Activated CD8-positive, alpha-beta memory T cell treated with anti-CD3 and anti-CD28 coated beads for 24 hours (primary cell): Measurements from ENCODE around the gene RPUSD4.
"Not testable (repeated sequence)": the region's sequence is repeated elsewhere in the genome, so short reads cannot be mapped to it uniquely, and the experiment has no call there.

Experiments used
- DNase-seq: peaks from one replicate; pipeline ENCODE4 v3.0.0-alpha.2; 2020

Gene RPUSD4, protein sequence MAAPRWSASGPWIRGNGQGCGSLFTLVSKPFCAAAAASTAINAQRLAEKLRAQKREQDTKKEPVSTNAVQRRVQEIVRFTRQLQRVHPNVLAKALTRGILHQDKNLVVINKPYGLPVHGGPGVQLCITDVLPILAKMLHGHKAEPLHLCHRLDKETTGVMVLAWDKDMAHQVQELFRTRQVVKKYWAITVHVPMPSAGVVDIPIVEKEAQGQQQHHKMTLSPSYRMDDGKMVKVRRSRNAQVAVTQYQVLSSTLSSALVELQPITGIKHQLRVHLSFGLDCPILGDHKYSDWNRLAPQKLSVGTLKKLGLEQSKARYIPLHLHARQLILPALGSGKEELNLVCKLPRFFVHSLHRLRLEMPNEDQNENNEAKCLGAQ

DNA sequence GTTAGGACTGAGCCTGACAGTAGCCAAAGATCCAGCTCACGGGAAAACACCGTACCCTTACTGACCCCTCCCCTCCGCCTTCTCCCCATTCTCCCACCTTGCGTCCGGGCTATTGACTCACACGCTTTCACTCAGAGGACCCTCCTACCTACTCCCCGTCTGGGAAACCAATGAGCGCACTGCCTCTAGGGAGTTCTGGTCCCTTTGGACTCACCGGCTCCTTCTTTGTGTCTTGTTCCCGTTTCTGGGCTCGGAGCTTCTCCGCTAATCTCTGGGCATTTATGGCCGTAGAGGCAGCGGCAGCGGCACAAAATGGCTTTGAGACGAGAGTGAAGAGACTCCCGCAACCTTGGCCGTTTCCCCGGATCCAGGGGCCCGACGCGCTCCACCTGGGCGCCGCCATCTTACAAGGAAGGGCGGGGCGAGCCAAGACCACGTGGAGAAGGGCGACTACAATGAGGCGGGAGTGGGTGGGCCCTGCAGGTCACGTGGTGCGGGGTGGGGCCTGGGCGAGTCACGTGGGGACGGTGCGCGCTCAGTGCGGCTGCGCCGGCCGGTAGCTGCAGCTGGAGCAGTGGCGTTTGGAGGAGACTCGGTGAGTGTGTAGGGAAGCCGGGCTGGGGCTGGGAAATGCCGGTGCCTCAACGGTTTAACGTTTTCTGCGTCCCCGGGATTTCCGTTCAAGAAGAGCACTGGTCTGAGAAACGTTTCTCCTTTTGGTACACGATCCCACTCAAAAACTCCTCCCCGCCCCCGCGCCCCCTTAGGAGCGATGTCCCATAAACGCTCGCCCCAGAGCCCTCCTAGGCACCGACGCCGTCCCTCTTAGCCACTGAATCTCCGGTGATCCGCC, at the start of gene RPUSD4, which contains the start of gene FAM118B:
Gene RPUSD4, minus strand, starts transcription at position 415 of the 853 bp plus-strand sequence. Its CDS starts 12 bp downstream, at position 403.
Gene FAM118B, plus strand, starts transcription at position 547 of the 853 bp plus-strand sequence. CDS start 23,220 bp downstream, outside the sequence.
- DNase-seq, result peak; percentile 100

DNA sequence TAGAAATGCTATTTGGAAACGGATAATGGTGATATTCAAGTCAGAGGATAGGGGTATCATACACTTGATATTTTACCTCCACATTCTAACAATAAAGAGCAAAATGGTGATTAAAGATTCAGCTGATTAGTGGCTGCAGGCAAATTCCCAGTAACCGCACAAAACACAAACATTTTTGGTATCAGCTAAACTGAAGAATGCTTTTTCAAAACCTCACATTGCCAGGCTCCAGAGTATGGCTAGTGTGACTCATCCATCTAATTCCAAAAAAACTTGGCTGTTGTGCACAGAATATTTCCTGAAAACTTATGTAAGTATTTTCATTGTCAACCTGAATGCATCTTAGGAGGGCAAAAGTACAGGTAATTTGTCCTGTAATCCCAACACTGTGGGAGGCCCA, 46.3 kb upstream of the RPUSD4 start:
- DNase-seq, result no peak

DNA sequence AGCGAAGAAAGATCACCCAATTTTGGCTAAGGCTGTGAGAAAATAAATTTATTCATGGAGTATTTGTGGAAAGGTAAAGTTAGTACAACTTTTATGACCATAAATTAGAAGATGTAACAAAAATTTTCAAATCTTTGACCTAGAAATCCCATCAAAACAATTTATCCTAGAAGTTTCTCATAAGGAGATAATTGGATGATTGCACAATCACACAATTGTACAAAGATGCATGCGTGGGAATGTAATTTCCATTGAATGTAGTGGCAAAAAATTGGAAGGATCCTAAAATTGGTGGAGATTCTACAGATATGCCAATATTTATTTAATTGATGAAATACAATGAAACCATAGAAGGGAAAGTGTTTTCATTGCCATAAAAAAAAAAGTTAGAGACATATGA, 45.7 kb upstream of the RPUSD4 start:
- no peak for DNase-seq

DNA sequence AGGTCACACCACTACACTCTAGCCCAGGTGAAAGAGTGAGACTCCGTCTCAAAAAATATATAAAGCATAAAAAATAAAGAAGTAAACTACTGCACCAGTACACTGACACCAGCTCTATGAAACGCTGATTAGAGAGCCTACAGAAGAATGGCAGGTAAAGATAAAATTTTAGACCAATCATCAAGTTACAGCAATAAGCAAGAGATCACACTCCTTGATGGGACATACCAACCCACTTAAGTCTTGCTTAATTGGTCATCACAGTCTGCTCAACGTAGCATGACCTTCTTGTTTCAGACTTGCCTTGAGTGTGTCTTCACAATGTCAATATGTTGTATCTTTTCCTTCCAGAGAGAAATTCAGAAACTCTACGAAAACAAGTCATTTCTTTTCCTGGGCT, 44.8 kb upstream of the RPUSD4 start:
- DNase-seq, result no peak

DNA sequence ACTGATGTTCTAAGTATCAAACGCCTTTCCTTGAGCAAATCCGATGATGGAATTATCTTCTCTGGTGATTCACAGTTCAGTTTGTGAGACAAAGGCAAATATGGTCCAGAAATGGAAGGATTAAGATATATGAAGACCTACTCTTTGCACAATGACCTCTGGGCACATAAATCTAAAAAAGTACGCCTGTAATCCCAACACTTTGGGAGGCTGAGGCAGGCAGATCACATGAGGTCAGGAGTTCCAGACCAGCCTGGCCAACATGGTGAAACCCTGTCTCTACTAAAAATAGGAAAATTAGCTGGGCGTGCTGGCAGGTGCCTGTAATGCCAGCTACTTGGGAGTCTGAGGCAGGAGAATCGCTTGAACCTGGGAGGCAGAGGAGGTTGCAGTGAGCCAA, 44.1 kb upstream of the RPUSD4 start:
- not testable (repeated sequence) for DNase-seq

DNA sequence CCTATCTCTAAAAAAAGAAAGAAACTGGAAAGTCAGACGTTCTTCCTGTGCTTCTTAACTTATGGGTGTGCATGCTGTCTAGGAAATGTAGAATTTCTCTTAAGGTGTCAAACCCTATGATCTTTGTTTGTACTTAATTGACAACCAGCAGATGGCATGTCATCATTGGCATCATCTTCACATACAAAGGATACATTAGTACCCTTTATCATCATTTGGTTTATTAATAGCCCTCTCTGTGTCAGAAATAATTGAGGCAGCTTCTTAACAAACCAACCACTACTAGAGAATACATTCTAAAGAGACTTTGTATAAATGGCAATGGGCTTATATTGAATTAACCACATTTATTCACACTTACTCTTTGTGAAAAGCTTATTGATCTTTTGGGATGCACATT, 43.4 kb upstream of the RPUSD4 start:
- no peak for DNase-seq

DNA sequence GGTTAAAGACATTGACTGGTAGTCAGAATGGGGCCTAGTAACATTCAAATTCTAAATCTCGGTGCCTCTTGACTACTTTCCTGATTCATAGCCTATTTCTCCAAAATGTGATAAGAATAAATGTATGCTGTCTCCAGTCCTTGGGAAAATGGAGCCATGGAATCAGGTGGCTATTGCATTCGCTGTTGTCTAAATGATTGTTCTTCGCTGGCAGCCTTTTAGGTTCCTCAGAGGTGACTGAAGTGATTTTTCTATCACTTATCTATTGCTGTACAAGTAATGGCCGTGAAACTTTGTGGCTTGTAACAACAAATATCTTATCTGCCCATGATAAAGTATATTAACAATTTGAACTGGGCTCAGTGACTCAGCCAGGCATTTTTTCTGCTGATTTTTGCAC, 41.8 kb upstream of the RPUSD4 start:
- DNase-seq, result no peak

DNA sequence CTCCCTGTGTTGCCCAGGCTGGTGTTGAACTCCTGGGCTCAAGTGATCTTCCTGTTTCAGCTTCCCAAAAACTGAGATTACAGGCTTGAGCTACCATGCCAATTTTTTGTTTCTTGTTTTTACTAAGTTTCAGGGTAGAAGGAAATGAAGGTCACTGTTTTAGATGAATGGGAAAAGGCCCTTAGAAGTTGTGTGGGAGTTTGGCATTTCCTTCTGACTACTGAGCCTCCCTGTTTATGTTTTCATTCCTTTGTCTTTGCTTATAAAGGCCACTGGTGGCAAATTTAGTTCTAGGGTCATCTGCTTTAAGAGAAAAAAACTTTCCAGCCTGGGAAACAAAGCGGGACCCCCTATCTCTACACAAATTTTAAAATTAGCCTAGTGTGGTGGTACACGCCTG, 35.2 kb upstream of the RPUSD4 start:
- no peak for DNase-seq

DNA sequence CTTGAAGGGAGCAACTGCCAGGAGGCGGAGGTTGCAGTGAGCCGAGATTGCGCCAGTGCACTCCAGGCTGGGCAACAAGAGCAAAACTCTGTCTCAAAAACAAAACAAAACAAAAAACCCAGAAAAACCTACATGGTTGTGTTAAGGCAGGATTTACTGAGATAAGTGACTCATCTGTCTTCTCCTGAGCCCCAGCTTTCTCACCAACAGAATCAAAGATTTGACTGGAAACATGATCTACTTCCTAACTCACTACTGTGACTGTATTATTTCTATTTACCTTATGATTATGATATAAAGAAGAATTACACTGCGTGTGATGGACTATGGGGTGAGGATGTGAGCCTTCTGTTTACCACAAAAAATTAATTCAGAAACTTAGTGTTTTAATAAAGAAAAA, 21.9 kb upstream of the RPUSD4 start:
- DNase-seq, result no peak

DNA sequence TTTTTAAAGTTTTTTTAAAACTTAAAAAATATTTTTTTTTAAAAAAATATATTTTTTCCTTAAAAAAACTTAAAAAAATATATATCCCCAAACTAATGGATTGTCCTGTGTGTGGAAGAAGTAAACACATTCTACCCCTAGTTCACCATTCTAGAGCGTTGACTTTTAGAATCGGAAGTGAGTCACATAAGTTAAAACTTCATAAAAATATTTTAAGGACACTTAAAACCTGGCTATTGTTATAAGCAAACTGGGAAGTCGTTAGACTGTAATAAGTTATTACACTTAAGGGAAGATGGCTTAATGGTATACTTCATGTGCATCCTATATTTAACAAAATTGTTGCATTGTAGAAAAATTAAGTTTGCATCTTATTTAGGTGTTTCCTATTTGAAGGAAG, 21.2 kb upstream of the RPUSD4 start:
- DNase-seq, result no peak

DNA sequence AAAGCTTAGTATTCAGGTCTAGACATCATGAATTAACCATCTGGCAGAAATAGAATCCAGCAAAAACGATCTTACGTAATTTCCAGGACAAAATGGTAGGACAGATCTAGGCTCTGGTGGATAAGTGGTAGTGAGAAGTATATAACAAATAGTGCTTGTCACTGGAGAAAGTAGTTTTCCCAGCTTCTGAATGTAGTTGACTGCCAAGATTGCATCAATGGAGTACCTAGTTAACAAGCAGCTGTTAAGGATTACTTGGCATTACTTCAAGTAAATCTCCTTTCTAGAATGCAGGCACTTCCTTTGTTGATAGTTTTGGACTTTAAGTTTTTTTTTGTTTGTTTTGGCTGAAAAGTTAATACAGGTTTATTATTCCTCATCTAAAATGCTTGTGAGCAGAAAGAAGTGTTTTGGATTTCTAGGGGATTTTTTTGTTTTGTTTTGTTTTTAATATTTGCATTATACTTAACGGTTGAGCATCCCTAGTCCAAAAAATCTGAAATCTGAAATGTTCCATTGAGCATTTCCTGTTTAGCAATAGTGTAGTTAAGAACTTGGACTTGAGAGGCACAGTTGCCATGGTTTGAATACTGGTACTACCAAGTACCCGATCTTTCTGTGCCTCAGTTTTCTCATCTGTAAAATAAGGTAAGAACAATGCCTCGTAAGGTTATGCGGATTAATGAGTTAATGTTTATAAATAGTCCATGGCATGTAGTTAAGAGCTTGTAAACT, 20.4 kb upstream of the RPUSD4 start:
- no peak for DNase-seq

DNA sequence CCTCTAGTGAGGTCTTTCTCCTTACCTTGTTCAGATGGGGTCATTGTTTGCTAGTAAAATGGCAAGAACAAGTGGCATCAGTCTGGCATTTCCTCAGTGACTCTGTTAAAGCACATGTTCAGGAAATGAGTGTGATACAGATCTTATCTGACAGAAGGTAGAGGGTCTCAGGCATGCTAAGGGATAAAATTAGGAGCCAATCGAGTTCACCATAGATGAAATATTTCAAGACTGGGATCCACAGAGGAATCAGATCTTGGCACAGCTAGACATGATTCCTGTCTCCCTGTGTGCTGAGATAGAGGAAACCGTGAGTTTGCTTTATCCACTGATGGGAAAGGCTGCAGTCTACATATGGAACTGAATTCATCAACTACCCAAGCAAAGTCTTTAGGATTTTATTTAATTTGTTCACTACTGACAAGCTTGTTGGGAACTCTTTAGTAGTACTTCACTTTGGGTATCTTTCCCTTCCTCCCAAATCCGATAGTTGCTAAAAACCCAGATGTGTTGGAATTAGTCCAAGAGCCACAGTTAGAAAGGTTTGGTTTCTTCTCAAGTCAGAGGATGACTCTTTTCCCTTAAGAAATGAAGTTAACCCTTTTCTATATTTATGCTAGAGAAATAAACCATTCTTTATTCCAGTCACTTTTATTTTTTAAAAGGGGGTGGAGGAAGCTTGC, 18.5 kb upstream of the RPUSD4 start:
- DNase-seq, result no peak

DNA sequence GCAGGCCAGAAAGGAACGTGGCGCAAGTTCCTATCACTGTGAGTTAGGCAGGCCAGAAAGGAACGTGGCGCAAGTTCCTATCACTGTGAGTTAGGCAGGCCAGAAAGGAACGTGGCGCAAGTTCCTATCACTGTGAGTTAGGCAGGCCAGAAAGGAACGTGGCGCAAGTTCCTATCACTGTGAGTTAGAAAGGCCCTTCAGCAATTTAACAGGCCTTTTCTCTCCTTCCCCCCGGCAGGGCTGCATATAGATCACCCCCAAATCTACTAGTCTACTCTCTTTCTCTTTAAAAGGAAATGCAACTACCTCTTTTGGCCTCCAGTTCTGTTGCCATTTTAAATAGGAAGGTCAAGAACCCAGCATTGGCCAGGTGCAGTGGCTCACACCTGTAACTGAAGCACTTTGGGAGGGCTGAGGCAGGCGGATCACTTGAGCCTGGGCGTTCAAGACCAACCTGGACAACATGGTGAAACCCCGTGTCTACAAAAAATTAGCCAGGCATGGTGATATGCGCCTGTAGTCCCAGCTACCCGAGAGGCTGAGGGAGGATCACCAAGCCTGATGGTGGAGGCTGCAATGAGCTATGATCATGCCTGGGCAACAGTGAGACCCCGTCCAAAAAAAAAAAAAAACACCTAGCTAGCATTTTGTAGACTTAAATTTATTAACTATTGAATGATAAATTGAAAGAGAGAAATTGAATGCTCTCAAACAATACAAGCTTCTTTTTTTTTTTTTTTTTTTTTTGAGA, 15.1 kb upstream of the RPUSD4 start:
- no peak for DNase-seq

DNA sequence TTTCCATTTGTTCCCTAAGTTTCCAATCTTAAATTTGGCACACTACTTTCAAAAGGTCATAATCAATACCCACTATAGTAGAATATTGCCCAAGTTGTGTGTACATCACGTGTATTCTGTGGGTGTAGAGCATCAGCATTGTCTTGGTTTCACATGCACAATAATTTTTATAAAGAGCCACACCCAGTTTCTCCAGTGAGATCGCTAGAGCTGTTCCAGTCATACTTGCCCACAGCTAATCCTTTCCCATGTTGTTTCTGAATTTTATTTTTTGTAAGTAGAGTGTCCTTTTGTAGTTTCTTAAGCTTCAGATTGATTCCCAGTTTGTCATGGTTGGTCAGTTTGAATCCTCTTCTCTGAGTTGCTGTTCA, 13.8 kb upstream of the RPUSD4 start:
- no peak for DNase-seq

DNA sequence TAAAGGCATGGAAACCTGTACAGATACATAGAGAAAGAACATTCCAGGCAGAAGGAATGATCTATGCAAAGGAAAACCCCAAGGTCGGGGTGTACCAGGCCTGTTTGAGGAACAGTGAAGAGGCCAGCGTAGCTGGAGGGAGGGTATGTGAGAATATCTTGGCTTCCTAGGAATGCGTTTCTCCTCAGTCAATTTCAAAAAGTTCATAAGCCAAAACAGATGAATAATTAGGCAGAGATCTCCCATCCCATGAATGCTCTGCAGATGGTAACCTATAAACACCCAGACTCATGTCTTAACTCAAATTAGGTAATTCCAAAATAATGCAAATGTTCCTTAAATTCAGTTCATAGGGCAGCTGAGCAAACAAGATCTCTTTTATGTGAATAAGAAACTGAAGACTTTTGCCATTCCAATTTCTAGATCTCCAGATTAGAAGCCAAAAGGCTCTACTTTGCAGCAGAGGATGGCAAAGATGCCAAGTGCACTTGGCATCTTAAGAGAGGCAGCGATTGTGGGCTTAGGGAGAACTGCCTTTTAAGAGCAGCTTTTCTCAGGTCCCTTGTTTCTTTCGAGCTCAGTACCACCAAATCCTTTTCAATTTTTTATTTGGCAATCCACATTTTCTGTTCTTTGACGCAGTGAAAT, 13.3 kb upstream of the RPUSD4 start:
- DNase-seq, result no peak

DNA sequence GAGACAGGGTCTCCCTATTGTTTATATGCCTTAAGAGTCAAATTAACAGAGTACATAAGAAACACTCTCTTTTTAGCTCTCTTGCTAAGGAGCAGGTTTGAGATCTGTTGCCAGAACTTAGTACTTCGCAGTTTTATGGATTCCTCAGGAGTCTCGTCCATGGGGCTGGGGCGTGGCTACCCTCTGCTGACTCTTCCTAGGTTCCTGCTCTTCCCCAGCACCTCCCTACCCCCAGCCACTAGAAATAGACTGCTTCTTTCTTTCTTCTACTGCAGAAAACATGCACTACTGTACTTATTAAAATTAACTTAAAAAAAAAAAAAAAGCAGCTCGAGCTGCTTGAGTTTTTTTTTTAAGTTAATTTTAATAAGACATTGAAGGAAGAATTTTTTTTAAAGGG, 8.1 kb upstream of the RPUSD4 start:
- no peak for DNase-seq

DNA sequence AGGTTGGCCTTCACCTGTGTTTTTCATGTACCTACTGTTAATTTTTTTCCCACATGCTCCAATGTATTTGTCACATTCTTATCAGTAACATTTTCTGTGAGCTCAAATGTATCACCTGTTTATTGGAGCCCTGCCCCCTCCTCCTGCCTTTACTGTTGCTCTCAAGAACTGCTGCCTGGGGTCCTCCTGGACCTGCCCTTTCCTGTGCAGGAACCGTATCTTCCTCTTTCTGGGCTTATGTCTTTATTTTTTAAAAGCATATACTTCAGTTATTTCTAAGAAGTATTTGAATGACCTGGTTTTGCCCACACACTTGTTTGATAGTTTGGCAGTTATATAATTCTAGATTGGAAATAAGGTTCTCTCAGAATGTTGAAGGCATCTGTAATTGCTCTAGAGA, 6.0 kb upstream of the RPUSD4 start:
- DNase-seq, result no peak

DNA sequence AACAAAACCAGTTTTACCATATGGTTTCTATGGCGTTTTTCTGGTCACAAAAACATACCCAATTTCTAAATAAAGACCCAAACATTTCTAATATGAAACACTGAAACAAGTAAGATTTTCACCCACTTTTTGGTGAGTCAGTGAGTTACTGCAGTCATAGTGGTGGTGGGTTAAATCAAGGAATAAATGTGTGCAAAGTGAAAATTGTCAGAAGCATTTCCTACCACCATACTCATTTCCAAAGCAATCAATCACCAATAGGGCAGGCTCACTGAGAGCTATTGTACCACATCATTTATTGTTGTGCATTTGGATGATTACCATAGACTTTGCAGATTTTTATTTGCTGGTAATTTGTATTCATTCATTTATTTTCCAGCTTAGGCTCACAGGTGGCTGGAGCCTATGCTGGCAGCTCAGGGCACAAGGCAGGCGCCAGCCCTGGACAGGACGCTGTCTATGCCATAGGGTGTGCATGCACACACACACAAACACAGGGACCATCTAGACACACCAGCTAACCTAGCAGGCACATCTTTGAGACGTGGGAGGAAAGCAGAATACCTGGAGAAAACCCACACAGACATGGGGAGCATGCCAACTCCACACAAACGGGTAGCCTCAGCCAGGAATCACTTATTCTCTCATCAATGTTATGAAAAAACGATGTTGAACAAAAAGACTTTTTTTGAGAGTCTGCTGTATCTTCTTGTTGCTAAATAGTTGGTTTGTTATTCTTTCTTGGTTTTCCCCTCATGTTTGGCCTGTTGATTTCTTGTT, 5.3 kb upstream of the RPUSD4 start:
- no peak for DNase-seq

DNA sequence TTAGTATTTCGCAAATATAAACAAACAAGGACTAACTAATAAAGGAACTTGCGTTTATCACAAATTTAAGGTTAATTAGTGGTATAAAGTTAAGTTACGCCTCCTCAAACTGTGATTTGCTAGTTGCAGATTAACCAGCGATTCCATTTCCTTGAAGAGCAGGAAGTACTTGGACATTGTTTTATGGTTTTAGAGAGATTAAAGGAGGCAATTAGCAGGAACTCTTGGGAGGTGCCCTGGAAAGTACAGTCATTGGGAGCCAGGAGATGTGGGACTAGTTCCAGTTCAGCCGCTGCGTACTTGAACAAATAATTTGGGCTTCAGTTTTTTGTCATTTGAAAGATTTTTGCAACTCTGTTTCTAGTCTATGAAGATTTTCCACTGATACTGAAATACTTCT, 3.4 kb upstream of the RPUSD4 start:
- no peak for DNase-seq

DNA sequence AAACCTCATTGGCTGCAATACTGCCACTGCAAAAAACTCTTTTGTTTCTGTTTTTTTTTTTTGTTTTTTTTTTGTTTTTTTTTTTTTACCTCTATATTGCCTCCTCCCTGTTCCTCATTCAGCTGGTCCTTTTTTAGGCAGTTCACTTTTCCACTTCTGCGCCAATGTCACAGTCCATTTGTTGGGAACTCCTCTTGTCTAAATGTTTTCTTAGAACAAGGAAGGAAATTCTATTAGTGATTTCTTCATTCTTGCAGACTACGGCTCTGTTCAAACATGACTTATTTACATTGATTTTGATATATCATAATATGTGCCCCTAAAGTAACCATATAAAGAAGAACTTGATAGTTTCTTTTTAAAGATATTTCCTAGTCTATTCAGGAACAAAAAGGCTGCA, 3.0 kb upstream of the RPUSD4 start:
- no peak for DNase-seq
